Panc1 (cell line): Measurements from ENCODE around the gene MARK3. TPM values are rescaled to one million over a fixed set of nuclear protein-coding genes. Genes with fewer than 3 reads are reported as not detected.
A peak's percentile ranks its signal among the peaks of the same experiment; 100 is the strongest.

Source experiments
- ATAC-seq: fragments of 200-7000 bp; cut with Tn5 transposase; 2 replicates; pipeline ENCODE4 v1.9.1; 2020; ENCODE audit warnings: mild to moderate bottlenecking, moderate library complexity
- BruUV-seq: library from RNA; stranded (reverse); fragments of 400-500 nt; replicated peaks from 2 replicates; lab custom pipeline; 2021; lab: Mats Ljungman, UMichigan
- CTCF ChIA-PET: fragments of 300-600 bp; sonication (Branson Sonifier 250); formaldehyde crosslinking; loops from one replicate; lab custom pipeline; 2022; ENCODE audit warnings: antibody characterized with exemption; lab: Charles Lee
- POLR2A ChIA-PET: fragments of 300-600 bp; sonication (Branson Sonifier 250); formaldehyde crosslinking; loops from one replicate; lab custom pipeline; 2022; ENCODE audit warnings: antibody characterized with exemption; lab: Charles Lee
- DNase-seq: peaks from one replicate; pipeline ENCODE4 v3.0.0-alpha.2; 2010; ENCODE audit warnings: low read depth, low spot score
- H3K27ac ChIP-seq: 2 replicates; pipeline ENCODE4 v1.5.1; 2011; ENCODE audit warnings: mild to moderate bottlenecking, low read length, inconsistent platforms
- H3K27me3 ChIP-seq: fragments of 200-500 bp; sonication (Bioruptor generic); 2 replicates; pipeline ENCODE4 v1.6.0; 2014; ENCODE audit warnings: low read length, inconsistent platforms; ENCODE audit not compliant: control insufficient read depth, insufficient read depth
- H3K36me3 ChIP-seq: fragments of 200-500 bp; sonication (Bioruptor generic); 2 replicates; pipeline ENCODE4 v1.5.1; 2014; ENCODE audit warnings: inconsistent platforms, mild to moderate bottlenecking, low read length, moderate library complexity; ENCODE audit not compliant: control insufficient read depth, insufficient read depth
- H3K4me1 ChIP-seq: 2 replicates; pipeline ENCODE4 v1.5.1; 2011; ENCODE audit warnings: inconsistent platforms, mild to moderate bottlenecking, low read length, moderate library complexity; ENCODE audit not compliant: control insufficient read depth, insufficient read depth
- H3K4me3 ChIP-seq, 2 experiments: 2 replicates each; pipeline ENCODE4 v1.5.1; 2011 to 2012; ENCODE audit warnings: low read depth in 2 of 2, low read length in 2 of 2, mild to moderate bottlenecking in 2 of 2, inconsistent platforms in 1 of 2, moderate library complexity in 1 of 2
- H3K9me3 ChIP-seq: fragments of 200-500 bp; sonication (Bioruptor generic); 2 replicates; pipeline ENCODE4 v1.5.1; 2014; ENCODE audit warnings: low read depth, mild to moderate bottlenecking, inconsistent platforms, low read length, moderate library complexity; ENCODE audit not compliant: control insufficient read depth, insufficient read depth
- POLR2AphosphoS5 ChIP-seq: IDR thresholded peaks from 2 replicates; pipeline ENCODE4 v1.6.1; 2012; ENCODE audit warnings: mild to moderate bottlenecking, low read depth, low read length, moderate library complexity
- SIN3A ChIP-seq: IDR thresholded peaks from 2 replicates; pipeline ENCODE4 v1.6.1; 2012; ENCODE audit warnings: low read depth, mild to moderate bottlenecking, low read length, moderate library complexity, borderline replicate concordance; ENCODE audit not compliant: insufficient read depth
- TCF7L2 ChIP-seq: IDR thresholded peaks from 2 replicates; pipeline ENCODE4 v1.6.1; 2011; ENCODE audit warnings: mild to moderate bottlenecking, low read depth, low read length, inconsistent platforms
- in situ Hi-C: cut with HindIII; loops from 2 replicates; pipeline ENCODE4 v1.10.0; 2016; ENCODE audit warnings: low sequenced_read_pairs, low pct_unique_long_range_greater_than_20kb
- intact Hi-C: fragments of 100-400 bp; cut with micrococcal nuclease; formaldehyde crosslinking; loops from one replicate; pipeline ENCODE4 v1.10.0; 2022; ENCODE audit not compliant: unreplicated experiment
- total RNA-seq: library from RNA; stranded (reverse); gene quantifications from one replicate; pipeline ENCODE4 v1.2.1, GENCODE V29; 2021; ENCODE audit not compliant: unreplicated experiment
- TF ChIP-seq, protein P1 (sequence below): fragments of 450-650 bp; IDR thresholded peaks from 2 replicates; pipeline ENCODE4 v1.5.1; 2017; ENCODE audit warnings: mild to moderate bottlenecking
- TF ChIP-seq, protein P2 (sequence below), 2 experiments: IDR thresholded peaks; 2 replicates each; pipeline ENCODE4 v1.6.1; 2011 to 2012; ENCODE audit warnings: low read depth in 2 of 2, control low read depth in 1 of 2, low read length in 1 of 2, mild to moderate bottlenecking in 1 of 2, moderate library complexity in 1 of 2; ENCODE audit not compliant: insufficient read depth in 1 of 2

The MARK3 gene
- total RNA-seq, 1 experiment from 2014 or later: 56.1 TPM

DNA sequence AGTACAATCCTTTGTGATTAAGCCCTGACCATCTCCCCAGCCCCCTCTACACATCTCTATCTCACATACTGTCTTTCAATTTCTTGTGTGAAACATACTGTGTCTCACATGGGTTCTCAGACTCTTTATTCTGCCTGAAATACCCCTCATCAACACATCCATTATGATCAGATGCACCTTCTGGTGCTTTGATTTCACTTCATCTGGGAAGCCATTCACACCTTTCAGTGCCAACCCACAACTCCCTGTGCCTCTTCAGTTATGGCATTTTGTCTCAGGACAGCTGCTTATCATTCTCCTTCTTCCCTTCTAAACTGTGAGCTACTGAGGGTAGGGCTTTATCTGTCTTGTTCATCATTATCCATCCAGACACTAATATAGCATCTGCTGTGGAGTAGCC lies 78.6 kb downstream of the MARK3 start:
- CTCF ChIA-PET: no interaction called here

DNA sequence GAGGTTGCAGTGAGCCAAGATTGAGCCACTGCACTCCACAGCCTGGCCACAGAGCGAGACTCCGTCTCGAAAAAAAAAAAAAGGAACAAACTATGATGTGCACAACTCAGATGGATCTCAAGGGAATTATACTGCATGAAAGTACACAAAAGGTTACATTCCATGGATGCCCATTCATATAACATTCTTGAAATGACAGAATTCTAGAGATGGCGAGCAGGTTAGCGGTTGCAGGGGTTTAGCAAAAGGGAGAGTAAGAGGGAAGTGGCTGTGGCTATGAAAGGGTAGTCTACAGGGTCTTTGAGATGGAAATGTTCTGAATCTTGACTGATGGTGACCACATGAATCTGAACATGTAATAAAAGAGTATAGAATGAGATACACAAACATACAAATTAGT lies 87.7 kb downstream of the MARK3 start:
- TF ChIP-seq, protein P1, sequence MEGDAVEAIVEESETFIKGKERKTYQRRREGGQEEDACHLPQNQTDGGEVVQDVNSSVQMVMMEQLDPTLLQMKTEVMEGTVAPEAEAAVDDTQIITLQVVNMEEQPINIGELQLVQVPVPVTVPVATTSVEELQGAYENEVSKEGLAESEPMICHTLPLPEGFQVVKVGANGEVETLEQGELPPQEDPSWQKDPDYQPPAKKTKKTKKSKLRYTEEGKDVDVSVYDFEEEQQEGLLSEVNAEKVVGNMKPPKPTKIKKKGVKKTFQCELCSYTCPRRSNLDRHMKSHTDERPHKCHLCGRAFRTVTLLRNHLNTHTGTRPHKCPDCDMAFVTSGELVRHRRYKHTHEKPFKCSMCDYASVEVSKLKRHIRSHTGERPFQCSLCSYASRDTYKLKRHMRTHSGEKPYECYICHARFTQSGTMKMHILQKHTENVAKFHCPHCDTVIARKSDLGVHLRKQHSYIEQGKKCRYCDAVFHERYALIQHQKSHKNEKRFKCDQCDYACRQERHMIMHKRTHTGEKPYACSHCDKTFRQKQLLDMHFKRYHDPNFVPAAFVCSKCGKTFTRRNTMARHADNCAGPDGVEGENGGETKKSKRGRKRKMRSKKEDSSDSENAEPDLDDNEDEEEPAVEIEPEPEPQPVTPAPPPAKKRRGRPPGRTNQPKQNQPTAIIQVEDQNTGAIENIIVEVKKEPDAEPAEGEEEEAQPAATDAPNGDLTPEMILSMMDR: no peak
- TF ChIP-seq, protein P2, sequence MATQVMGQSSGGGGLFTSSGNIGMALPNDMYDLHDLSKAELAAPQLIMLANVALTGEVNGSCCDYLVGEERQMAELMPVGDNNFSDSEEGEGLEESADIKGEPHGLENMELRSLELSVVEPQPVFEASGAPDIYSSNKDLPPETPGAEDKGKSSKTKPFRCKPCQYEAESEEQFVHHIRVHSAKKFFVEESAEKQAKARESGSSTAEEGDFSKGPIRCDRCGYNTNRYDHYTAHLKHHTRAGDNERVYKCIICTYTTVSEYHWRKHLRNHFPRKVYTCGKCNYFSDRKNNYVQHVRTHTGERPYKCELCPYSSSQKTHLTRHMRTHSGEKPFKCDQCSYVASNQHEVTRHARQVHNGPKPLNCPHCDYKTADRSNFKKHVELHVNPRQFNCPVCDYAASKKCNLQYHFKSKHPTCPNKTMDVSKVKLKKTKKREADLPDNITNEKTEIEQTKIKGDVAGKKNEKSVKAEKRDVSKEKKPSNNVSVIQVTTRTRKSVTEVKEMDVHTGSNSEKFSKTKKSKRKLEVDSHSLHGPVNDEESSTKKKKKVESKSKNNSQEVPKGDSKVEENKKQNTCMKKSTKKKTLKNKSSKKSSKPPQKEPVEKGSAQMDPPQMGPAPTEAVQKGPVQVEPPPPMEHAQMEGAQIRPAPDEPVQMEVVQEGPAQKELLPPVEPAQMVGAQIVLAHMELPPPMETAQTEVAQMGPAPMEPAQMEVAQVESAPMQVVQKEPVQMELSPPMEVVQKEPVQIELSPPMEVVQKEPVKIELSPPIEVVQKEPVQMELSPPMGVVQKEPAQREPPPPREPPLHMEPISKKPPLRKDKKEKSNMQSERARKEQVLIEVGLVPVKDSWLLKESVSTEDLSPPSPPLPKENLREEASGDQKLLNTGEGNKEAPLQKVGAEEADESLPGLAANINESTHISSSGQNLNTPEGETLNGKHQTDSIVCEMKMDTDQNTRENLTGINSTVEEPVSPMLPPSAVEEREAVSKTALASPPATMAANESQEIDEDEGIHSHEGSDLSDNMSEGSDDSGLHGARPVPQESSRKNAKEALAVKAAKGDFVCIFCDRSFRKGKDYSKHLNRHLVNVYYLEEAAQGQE (IDR thresholded peaks at IDR 0.05; ENCODE audit: insufficient read depth in 1 of 2, low read depth in 2 of 2, low read length in 1 of 2): no peak
- TF ChIP-seq TCF7L2 (no peak), SIN3A (no peak), POLR2AphosphoS5 (no peak)
- in situ Hi-C loops (no loop called here), intact Hi-C loops (no loop called here)
- ChIA-PET CTCF (no interaction called here), POLR2A (interaction anchor here (0.8 kb wide), 1 partner anchor 13 kb away, joined by 5 read pairs; no protein-coding TSS in a partner anchor)
- Histone ChIP-seq H3K36me3 (peaks cover 3% of the 10 kb centered on the region; the same call in 1 of the 2 replicates), H3K27ac (no peak overlapping the region), H3K27me3 (no peaks in the 10 kb centered on the region), H3K4me1 (no peaks in the 10 kb centered on the region), H3K9me3 (no peaks in the 10 kb centered on the region), H3K4me3 (no peak overlapping the region)
- BruUV-seq: no TSS peak
- no peak for ATAC-seq
- DNase-seq: no peak

More for the DNA sequence above, 78.6 kb downstream of the MARK3 start:
- H3K27me3 ChIP-seq: no peaks in the 10 kb centered on the region
- DNase-seq (no peak), ATAC-seq (no peak)
- no peak overlapping the region for H3K4me3 ChIP-seq
- no peak overlapping the region for H3K27ac ChIP-seq
- TF ChIP-seq TCF7L2 (no peak), POLR2AphosphoS5 (no peak), SIN3A (no peak)
- TF ChIP-seq, protein P1: no peak
- TF ChIP-seq, protein P2 (IDR thresholded peaks at IDR 0.05; ENCODE audit: insufficient read depth in 1 of 2, low read depth in 2 of 2, low read length in 1 of 2): no peak
- POLR2A ChIA-PET: no interaction called here
- no peaks in the 10 kb centered on the region for H3K9me3 ChIP-seq
- TSS peak; percentile 34 for BruUV-seq
- no peaks in the 10 kb centered on the region for H3K4me1 ChIP-seq
- intact Hi-C loops: no loop called here
- H3K36me3 ChIP-seq: peaks cover 8% of the 10 kb centered on the region; the same call in 1 of the 2 replicates
- in situ Hi-C loops: no loop called here
